Measurements from ENCODE around the gene FNIP2.
"Not testable (repeated sequence)": the region's sequence is repeated elsewhere in the genome, so short reads cannot be mapped to it uniquely, and the experiment has no call there.

- TF ChIP-seq POLR2A (IDR thresholded peaks at IDR 0.05); CTCF (IDR thresholded peaks at IDR 0.05 in 8 of 11, conservative IDR thresholded peaks at IDR 0.05 in 3 of 11); POLR2AphosphoS5 (IDR thresholded peaks at IDR 0.05): not testable (repeated sequence)
Measured at GRCh38 chr4:158809208-158809607, 40.4 kb downstream of the FNIP2 start.
